ENCODE measurements around the gene CELSR2. TPM values are rescaled to one million over a fixed set of nuclear protein-coding genes. Genes with fewer than 3 reads are reported as not detected.

CELSR2 gene
- total RNA-seq, 1 experiment from 2014 or later = 6.9 TPM

- CTCF ChIA-PET = interaction anchor here (0.6 to 1.4 kb wide), 2 partner anchors 15 to 21 kb away, joined by 3 to 4 read pairs; no protein-coding TSS in a partner anchor
- no peak overlapping the region for H3K4me3 Mint-ChIP-seq (ENCODE audit: unreplicated experiment)
- intact Hi-C loops (cut with micrococcal nuclease) = no loop called here
Measured at GRCh38 chr1:109261578-109261977, 12.2 kb downstream of the CELSR2 start.

GRCh38 chr1:109262231-109263055 is 13.1 kb downstream of the CELSR2 start:
- no TSS peak for BruUV-seq (replicated peaks)
- ChIA-PET CTCF (interaction anchor here (0.6 to 4.0 kb wide), 12 partner anchors 8 to 231 kb away, joined by 3 to 43 read pairs (median 4); partner anchors contain the start of gene CYB561D1), POLR2A (interaction anchor here (0.9 to 5.9 kb wide), 9 partner anchors 12 to 137 kb away, joined by 3 to 28 read pairs (median 4); partner anchors contain the start of genes SARS1 and SORT1)
- peaks cover 7% of the 10 kb centered on the region for H3K36me3 Mint-ChIP-seq (ENCODE audit: insufficient read depth, unreplicated experiment)
- no peaks in the 10 kb centered on the region for H3K27me3 Mint-ChIP-seq (ENCODE audit: insufficient read depth, unreplicated experiment)
- H3K9me3 Mint-ChIP-seq (ENCODE audit: unreplicated experiment) = no peaks in the 10 kb centered on the region
- H3K4me3 Mint-ChIP-seq (ENCODE audit: unreplicated experiment) = peak overlapping the region; percentile 47
- intact Hi-C loops (cut with micrococcal nuclease) = loop anchor here (1.0 to 2.0 kb wide), 8 partner anchors 12 to 434 kb away; partner anchors contain the start of gene PSRC1
- no peak for DNase-seq (ENCODE audit: unreplicated experiment)
- peak overlapping the region; percentile 49 for H3K27ac Mint-ChIP-seq (ENCODE audit: low read depth, unreplicated experiment)
- H3K4me1 Mint-ChIP-seq (ENCODE audit: insufficient read depth, unreplicated experiment) = peaks cover 20% of the 10 kb centered on the region
- TF ChIP-seq CTCF (IDR thresholded peaks at IDR 0.05; ENCODE audit: unreplicated experiment) = no peak

More at GRCh38 chr1:109261578-109261977, 12.2 kb downstream of the CELSR2 start:
- no peak for DNase-seq (ENCODE audit: unreplicated experiment)
- H3K27ac Mint-ChIP-seq (ENCODE audit: low read depth, unreplicated experiment) = no peak overlapping the region
- POLR2A ChIA-PET = no interaction called here
- no peaks in the 10 kb centered on the region for H3K27me3 Mint-ChIP-seq (ENCODE audit: insufficient read depth, unreplicated experiment)
- BruUV-seq (replicated peaks) = no TSS peak
- H3K9me3 Mint-ChIP-seq (ENCODE audit: unreplicated experiment) = no peaks in the 10 kb centered on the region
- TF ChIP-seq CTCF (IDR thresholded peaks at IDR 0.05; ENCODE audit: unreplicated experiment) = no peak
- peaks cover 19% of the 10 kb centered on the region for H3K4me1 Mint-ChIP-seq (ENCODE audit: insufficient read depth, unreplicated experiment)
- peaks cover 2% of the 10 kb centered on the region for H3K36me3 Mint-ChIP-seq (ENCODE audit: insufficient read depth, unreplicated experiment)

GRCh38 chr1:109263234-109263596 is 13.9 kb downstream of the CELSR2 start:
- peak; percentile 95 for DNase-seq (ENCODE audit: unreplicated experiment)
- Mint-ChIP-seq H3K36me3 (ENCODE audit: insufficient read depth, unreplicated experiment) (peaks cover 11% of the 10 kb centered on the region), H3K27me3 (ENCODE audit: insufficient read depth, unreplicated experiment) (no peaks in the 10 kb centered on the region), H3K4me1 (ENCODE audit: insufficient read depth, unreplicated experiment) (peaks cover 23% of the 10 kb centered on the region), H3K4me3 (ENCODE audit: unreplicated experiment) (peak overlapping the region; percentile 47), H3K9me3 (ENCODE audit: unreplicated experiment) (no peaks in the 10 kb centered on the region), H3K27ac (ENCODE audit: low read depth, unreplicated experiment) (peak overlapping the region; percentile 49)
- BruUV-seq (replicated peaks) = no TSS peak
- intact Hi-C loops (cut with micrococcal nuclease) = loop anchor here (1.0 to 2.0 kb wide), 8 partner anchors 11 to 434 kb away; partner anchors contain the start of gene PSRC1
- TF ChIP-seq CTCF (IDR thresholded peaks at IDR 0.05; ENCODE audit: unreplicated experiment) = no peak
- CTCF ChIA-PET = interaction anchor here (0.6 to 4.0 kb wide), 14 partner anchors 9 to 231 kb away, joined by 3 to 43 read pairs (median 6); partner anchors contain the start of genes CYB561D1 and SORT1
- POLR2A ChIA-PET = interaction anchor here (0.6 to 5.9 kb wide), 11 partner anchors 10 to 416 kb away, joined by 3 to 28 read pairs (median 4); partner anchors contain the start of genes SARS1 and SORT1
